ENCODE measurements around the gene PLCXD1.
A peak's percentile ranks its signal among the peaks of the same experiment; 100 is the strongest.
"Not testable (repeated sequence)": the region's sequence is repeated elsewhere in the genome, so short reads cannot be mapped to it uniquely, and the experiment has no call there.

The PLCXD1 gene

GRCh38 chrX:281166-281999, at the start of gene PLCXD1:
Gene PLCXD1 (plus strand): TSS chrX:281381. CDS start chrX:284188, 2,807 bp downstream.
- DNase-seq (ENCODE audit: low spot score), result peak; percentile 39

- DNase-seq (ENCODE audit: low spot score), result not testable (repeated sequence)
Measured at GRCh38 chrX:231637-232277, 49.4 kb upstream of the PLCXD1 start.

- not testable (repeated sequence) for DNase-seq (ENCODE audit: low spot score)
Measured at GRCh38 chrX:232278-232655, 48.9 kb upstream of the PLCXD1 start.

- DNase-seq (ENCODE audit: low spot score), result not testable (repeated sequence)
Measured at GRCh38 chrX:236201-236600, 45.0 kb upstream of the PLCXD1 start.

- DNase-seq (ENCODE audit: low spot score), result no peak
Measured at GRCh38 chrX:250965-251364, 30.2 kb upstream of the PLCXD1 start.

GRCh38 chrX:251396-252243, 29.6 kb upstream of the PLCXD1 start:
- not testable (repeated sequence) for DNase-seq (ENCODE audit: low spot score)

- DNase-seq (ENCODE audit: low spot score), result no peak
Measured at GRCh38 chrX:252244-252956, 28.8 kb upstream of the PLCXD1 start.

- no peak for DNase-seq (ENCODE audit: low spot score)
Measured at GRCh38 chrX:252957-253291, 28.3 kb upstream of the PLCXD1 start.

GRCh38 chrX:253451-254297, 27.5 kb upstream of the PLCXD1 start:
- DNase-seq (ENCODE audit: low spot score), result no peak

GRCh38 chrX:254630-255215, 26.5 kb upstream of the PLCXD1 start:
- DNase-seq (ENCODE audit: low spot score), result no peak

- DNase-seq (ENCODE audit: low spot score), result no peak
Measured at GRCh38 chrX:255923-256331, 25.3 kb upstream of the PLCXD1 start.

GRCh38 chrX:257054-257453, 24.1 kb upstream of the PLCXD1 start:
- DNase-seq (ENCODE audit: low spot score), result not testable (repeated sequence)

- DNase-seq (ENCODE audit: low spot score), result no peak
Measured at GRCh38 chrX:257681-258289, 23.4 kb upstream of the PLCXD1 start.

GRCh38 chrX:258291-259040, 22.7 kb upstream of the PLCXD1 start:
- no peak for DNase-seq (ENCODE audit: low spot score)

- DNase-seq (ENCODE audit: low spot score), result no peak
Measured at GRCh38 chrX:259692-260355, 21.4 kb upstream of the PLCXD1 start.

GRCh38 chrX:261167-261918, 19.8 kb upstream of the PLCXD1 start:
- no peak for DNase-seq (ENCODE audit: low spot score)

- no peak for DNase-seq (ENCODE audit: low spot score)
Measured at GRCh38 chrX:261919-262352, 19.2 kb upstream of the PLCXD1 start.

- DNase-seq (ENCODE audit: low spot score), result no peak
Measured at GRCh38 chrX:262381-262909, 18.7 kb upstream of the PLCXD1 start.

Measured in pons (tissue), 1 donor.